Measurements from ENCODE around the gene GDPGP1.

DNA sequence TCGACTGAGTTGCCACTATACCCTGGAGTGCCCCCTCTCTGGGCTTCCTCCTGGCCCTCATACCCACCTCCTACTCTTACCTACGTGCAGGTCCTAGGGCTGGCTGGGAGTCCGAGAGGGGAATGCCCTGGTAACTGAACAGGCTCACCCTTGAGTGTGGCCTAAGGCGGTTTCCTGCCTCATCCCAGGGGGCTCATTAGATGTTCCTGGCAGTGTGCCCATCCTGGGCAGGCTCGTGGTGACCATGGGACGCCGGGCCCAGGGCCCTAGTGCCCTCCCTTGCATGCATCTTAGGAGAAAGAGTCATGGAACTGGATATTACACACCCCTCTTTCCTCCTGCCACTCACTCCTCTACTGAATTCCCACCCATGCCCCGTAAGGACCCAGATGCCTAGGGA lies 30.1 kb upstream of the GDPGP1 start:
- TF ChIP-seq, protein P1, sequence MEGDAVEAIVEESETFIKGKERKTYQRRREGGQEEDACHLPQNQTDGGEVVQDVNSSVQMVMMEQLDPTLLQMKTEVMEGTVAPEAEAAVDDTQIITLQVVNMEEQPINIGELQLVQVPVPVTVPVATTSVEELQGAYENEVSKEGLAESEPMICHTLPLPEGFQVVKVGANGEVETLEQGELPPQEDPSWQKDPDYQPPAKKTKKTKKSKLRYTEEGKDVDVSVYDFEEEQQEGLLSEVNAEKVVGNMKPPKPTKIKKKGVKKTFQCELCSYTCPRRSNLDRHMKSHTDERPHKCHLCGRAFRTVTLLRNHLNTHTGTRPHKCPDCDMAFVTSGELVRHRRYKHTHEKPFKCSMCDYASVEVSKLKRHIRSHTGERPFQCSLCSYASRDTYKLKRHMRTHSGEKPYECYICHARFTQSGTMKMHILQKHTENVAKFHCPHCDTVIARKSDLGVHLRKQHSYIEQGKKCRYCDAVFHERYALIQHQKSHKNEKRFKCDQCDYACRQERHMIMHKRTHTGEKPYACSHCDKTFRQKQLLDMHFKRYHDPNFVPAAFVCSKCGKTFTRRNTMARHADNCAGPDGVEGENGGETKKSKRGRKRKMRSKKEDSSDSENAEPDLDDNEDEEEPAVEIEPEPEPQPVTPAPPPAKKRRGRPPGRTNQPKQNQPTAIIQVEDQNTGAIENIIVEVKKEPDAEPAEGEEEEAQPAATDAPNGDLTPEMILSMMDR (IDR thresholded peaks at IDR 0.05): no peak
- TF ChIP-seq EZH2 (IDR thresholded peaks at IDR 0.05; ENCODE audit: borderline replicate concordance, insufficient read depth, low read depth, low read length, poor library complexity, severe bottlenecking): no peak
